Lung (tissue), 12 donors: ENCODE data around the gene HPS1. TPM values are rescaled to one million over a fixed set of nuclear protein-coding genes. Genes with fewer than 3 reads are reported as not detected.

Source experiments
- ATAC-seq: fragments of 200-7000 bp; cut with Tn5 transposase; one replicate; pipeline ENCODE4 v1.9.1; 2020; ENCODE audit warnings: moderate number of reproducible peaks; ENCODE audit not compliant: insufficient read depth, low FRiP score
- DNase-seq, 3 donors: peaks; one replicate each; pipeline ENCODE4 v3.0.0-alpha.2; 2013 to 2017
- H3K27ac ChIP-seq, 2 donors: one replicate each; pipeline ENCODE4 v1.5.1; 2013; ENCODE audit warnings: mild to moderate bottlenecking in 2 of 2, moderate library complexity in 2 of 2, control low read depth in 1 of 2, inconsistent platforms in 1 of 2, low read depth in 1 of 2, low read length in 1 of 2
- H3K27me3 ChIP-seq, 3 donors: one replicate each; pipeline ENCODE4 v1.5.1; 2013; ENCODE audit warnings: low read length in 2 of 3; ENCODE audit not compliant: control insufficient read depth in 3 of 3, insufficient read depth in 3 of 3
- H3K36me3 ChIP-seq, 4 donors: one replicate each; pipeline ENCODE4 v1.5.1; 2013; ENCODE audit warnings: low read length in 4 of 4, mild to moderate bottlenecking in 1 of 4, moderate library complexity in 1 of 4; ENCODE audit not compliant: control insufficient read depth in 4 of 4, insufficient read depth in 4 of 4
- H3K4me1 ChIP-seq, 5 donors: one replicate each; pipeline ENCODE4 v1.5.1; 2013; ENCODE audit warnings: low read length in 5 of 5, mild to moderate bottlenecking in 2 of 5, moderate library complexity in 1 of 5; ENCODE audit not compliant: control insufficient read depth in 5 of 5, insufficient read depth in 5 of 5
- H3K4me3 ChIP-seq: one replicate; pipeline ENCODE4 v1.5.1; 2013; ENCODE audit warnings: mild to moderate bottlenecking, control low read depth, moderate library complexity
- H3K9ac ChIP-seq, 2 donors: one replicate each; pipeline ENCODE4 v1.5.1; 2013; ENCODE audit warnings: low read length in 2 of 2, control low read depth in 1 of 2; ENCODE audit not compliant: insufficient read depth in 1 of 2
- H3K9me3 ChIP-seq, 4 donors: one replicate each; pipeline ENCODE4 v1.5.1; 2013; ENCODE audit warnings: low read length in 3 of 4, mild to moderate bottlenecking in 1 of 4, moderate library complexity in 1 of 4; ENCODE audit not compliant: control insufficient read depth in 4 of 4, insufficient read depth in 3 of 4
- WGBS, 2 donors: extraction: QIAGEN DNeasy Blood & Tissue Kit; methylation state at CpG; one replicate each; pipeline ENCODE4 v1.1.7; 2013; 5-methylcytosine and 5-hydroxymethylcytosine counted together
- polyA plus RNA-seq, 2 donors: library from polyadenylated mRNA; stranded (reverse); fragments of 200-250 nt; gene quantifications; one replicate each; pipeline ENCODE4 v1.2.1, GENCODE V29; 2013
- total RNA-seq, 2 donors: library from RNA; depleted of rRNA in 1 of 2; stranded (reverse); fragments of >200 nt in 1 of 2; gene quantifications; one replicate each; pipeline ENCODE4 v1.2.1, GENCODE V29; 2014 to 2021
- TF ChIP-seq, protein P1 (sequence below): IDR thresholded peaks from 2 replicates; pipeline ENCODE4 v1.5.1; 2012; ENCODE audit warnings: mild to moderate bottlenecking; ENCODE audit errors: control extremely low read depth, extremely low read depth
- donor health status: control.
- donor health status: control.
- donor health status: Bipolar disorder and iron deficiency.
- donor health status: healthy.
- donor health status: DM: yes; HTN: yes; CAD: no.

The HPS1 gene
- total and polyA plus RNA-seq, 4 donors, result 32.3 to 89.5 (median 58.4) TPM

- TF ChIP-seq, protein P1, sequence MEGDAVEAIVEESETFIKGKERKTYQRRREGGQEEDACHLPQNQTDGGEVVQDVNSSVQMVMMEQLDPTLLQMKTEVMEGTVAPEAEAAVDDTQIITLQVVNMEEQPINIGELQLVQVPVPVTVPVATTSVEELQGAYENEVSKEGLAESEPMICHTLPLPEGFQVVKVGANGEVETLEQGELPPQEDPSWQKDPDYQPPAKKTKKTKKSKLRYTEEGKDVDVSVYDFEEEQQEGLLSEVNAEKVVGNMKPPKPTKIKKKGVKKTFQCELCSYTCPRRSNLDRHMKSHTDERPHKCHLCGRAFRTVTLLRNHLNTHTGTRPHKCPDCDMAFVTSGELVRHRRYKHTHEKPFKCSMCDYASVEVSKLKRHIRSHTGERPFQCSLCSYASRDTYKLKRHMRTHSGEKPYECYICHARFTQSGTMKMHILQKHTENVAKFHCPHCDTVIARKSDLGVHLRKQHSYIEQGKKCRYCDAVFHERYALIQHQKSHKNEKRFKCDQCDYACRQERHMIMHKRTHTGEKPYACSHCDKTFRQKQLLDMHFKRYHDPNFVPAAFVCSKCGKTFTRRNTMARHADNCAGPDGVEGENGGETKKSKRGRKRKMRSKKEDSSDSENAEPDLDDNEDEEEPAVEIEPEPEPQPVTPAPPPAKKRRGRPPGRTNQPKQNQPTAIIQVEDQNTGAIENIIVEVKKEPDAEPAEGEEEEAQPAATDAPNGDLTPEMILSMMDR, result no peak
- ATAC-seq, result no peak
- H3K4me1 ChIP-seq, result no peaks in the 10 kb centered on the region
- no peak overlapping the region for H3K4me3 ChIP-seq
- H3K9ac ChIP-seq, result no peak overlapping the region
- H3K27ac ChIP-seq, result no peak overlapping the region
- peaks cover 0 to 3% (median 0%) of the 10 kb centered on the region in 4 donors for H3K9me3 ChIP-seq
- DNase-seq, result no peak
- H3K36me3 ChIP-seq, result no peaks in the 10 kb centered on the region
- no peaks in the 10 kb centered on the region for H3K27me3 ChIP-seq
Measured at GRCh38 chr10:98483658-98484057, 36.9 kb upstream of the HPS1 start.

- Histone ChIP-seq H3K27ac (no peak overlapping the region), H3K27me3 (no peaks in the 10 kb centered on the region), H3K9me3 (peaks cover 0 to 3% (median 0%) of the 10 kb centered on the region in 4 donors), H3K9ac (no peak overlapping the region), H3K4me1 (no peaks in the 10 kb centered on the region), H3K36me3 (no peaks in the 10 kb centered on the region), H3K4me3 (no peak overlapping the region)
- WGBS, 2 donors, result 93 to 95% methylated on average over 2 of the region's 2 CpGs
- DNase-seq, result no peak
- TF ChIP-seq, protein P1, result no peak
- no peak for ATAC-seq
Measured at GRCh38 chr10:98482096-98482495, 35.4 kb upstream of the HPS1 start.

- H3K27ac ChIP-seq, result no peak overlapping the region
- no peaks in the 10 kb centered on the region for H3K27me3 ChIP-seq
- H3K36me3 ChIP-seq, result no peaks in the 10 kb centered on the region
- no peaks in the 10 kb centered on the region for H3K4me1 ChIP-seq
- DNase-seq (no peak), ATAC-seq (no peak)
- no peak overlapping the region for H3K9ac ChIP-seq
- peaks cover 0 to 3% (median 0%) of the 10 kb centered on the region in 4 donors for H3K9me3 ChIP-seq
- 86 to 90% methylated on average over 5 of the region's 5 CpGs for WGBS, 2 donors
- H3K4me3 ChIP-seq, result no peak overlapping the region
- TF ChIP-seq, protein P1, result no peak
Measured at GRCh38 chr10:98481404-98481945, 34.7 kb upstream of the HPS1 start.
